ENCODE measurements around the gene MAPK11.
A peak's percentile ranks its signal among the peaks of the same experiment; 100 is the strongest.

Gene MAPK11

DNA sequence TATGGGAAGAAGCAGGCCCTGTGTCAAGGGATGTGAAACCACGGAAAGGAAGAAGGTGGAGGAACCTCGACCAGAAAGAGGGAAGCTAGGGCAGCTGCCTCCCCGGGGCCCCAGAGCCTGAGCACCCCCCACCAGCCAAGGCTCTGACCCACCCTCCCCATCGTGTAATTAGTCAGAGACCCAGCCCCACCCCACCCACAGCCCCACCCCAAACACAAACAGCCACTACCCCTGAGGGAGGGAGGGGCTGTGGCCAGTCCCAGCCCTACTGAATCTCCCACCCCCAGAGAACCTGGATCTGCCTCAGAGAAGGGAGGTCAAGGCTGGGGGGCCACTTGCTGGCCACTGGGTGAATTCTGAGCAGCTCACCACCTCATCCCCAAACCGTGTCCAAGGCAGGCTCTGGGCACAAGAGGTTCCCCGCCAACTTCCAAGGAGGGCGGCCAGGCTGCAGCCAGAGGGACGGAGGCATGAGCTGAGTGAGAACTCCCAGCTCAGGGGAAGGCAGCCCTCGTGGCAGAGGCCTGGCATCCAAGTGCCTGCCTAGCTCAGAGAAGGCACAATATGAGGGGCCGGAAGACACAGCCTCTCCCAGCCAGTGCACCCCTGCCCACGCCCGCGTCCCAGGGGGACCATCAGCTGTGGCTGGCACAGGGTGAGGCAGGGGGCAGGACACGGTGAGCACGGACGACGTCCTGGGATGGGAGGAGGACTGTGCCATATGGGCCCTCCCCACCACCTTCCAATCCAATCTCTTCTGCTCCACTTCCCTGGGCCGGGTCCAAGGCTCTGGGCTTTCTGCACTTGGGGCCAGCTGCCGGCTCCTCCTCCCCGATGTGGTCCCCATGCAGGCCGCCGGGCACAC lies 34.6 kb upstream of the MAPK11 start:
- TF ChIP-seq, protein P1, sequence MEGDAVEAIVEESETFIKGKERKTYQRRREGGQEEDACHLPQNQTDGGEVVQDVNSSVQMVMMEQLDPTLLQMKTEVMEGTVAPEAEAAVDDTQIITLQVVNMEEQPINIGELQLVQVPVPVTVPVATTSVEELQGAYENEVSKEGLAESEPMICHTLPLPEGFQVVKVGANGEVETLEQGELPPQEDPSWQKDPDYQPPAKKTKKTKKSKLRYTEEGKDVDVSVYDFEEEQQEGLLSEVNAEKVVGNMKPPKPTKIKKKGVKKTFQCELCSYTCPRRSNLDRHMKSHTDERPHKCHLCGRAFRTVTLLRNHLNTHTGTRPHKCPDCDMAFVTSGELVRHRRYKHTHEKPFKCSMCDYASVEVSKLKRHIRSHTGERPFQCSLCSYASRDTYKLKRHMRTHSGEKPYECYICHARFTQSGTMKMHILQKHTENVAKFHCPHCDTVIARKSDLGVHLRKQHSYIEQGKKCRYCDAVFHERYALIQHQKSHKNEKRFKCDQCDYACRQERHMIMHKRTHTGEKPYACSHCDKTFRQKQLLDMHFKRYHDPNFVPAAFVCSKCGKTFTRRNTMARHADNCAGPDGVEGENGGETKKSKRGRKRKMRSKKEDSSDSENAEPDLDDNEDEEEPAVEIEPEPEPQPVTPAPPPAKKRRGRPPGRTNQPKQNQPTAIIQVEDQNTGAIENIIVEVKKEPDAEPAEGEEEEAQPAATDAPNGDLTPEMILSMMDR (IDR thresholded peaks at IDR 0.05; ENCODE audit: low read depth, low read length): no peak
- peak; percentile 28 to 48 for DNase-seq (ENCODE audit: low read depth in 2 of 2)
- H3K4me3 ChIP-seq (replicated peaks in 1 of 2; ENCODE audit: low read depth in 2 of 2, low read length in 2 of 2): peak overlapping the region; percentile 84 to 92

DNA sequence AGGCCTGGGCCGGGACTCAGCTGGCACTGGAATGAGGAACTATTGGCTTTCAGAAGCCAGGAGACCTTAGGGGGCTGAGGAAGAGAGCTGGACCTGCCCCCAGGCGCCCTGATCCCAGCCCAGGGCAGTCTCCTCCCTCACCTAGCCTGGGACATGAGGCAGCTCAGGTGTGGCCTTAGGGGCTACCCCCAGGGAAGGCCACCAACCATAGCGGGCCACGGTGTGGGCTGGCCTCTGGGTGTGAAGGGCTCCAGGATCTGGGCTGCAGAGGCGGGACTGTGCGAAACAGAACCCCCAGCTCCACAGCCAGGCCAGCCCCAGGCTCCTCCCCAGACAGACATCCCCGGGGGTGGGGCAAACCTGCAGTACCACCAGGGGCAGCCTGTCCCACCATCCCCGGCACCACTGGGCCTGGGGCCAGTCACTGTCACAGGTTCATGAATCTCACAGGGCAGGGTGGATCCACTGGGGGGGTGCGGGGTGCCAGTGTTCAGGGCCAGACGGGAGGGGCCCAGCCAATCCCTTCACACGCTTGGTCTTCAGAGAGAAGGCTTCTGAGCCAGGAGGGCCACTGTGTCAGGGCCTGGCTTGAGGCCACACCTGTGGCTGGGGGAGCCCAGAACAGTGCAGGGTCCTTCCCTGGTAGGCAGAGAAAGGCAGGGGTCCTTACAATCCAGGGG lies 33.8 kb upstream of the MAPK11 start:
- TF ChIP-seq, protein P1 (IDR thresholded peaks at IDR 0.05; ENCODE audit: low read depth, low read length): peak; percentile 16
- DNase-seq (ENCODE audit: low read depth in 2 of 2): no peak
- peak overlapping the region in 1 of 2 donors; percentile 15 for H3K4me3 ChIP-seq (replicated peaks in 1 of 2; ENCODE audit: low read depth in 2 of 2, low read length in 2 of 2)

DNA sequence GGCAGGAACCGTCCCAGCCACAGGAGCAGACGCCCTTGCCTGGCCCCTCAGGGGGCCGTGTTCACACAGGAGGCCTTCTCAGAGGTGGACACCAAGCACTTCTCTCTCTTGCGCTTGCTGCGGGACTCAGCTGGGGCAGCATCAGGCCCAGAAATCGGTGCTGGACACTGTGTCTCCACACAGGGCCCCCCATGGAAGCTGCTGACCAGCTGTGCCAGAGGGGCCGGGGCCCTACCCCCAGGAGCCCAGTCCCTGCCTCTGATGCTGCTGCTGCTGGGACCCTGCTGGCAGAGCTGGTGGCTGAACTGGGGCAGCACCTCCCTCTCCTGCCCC lies 33.3 kb upstream of the MAPK11 start:
- DNase-seq (ENCODE audit: low read depth in 2 of 2): no peak
- TF ChIP-seq, protein P1 (IDR thresholded peaks at IDR 0.05; ENCODE audit: low read depth, low read length): no peak
- peak overlapping the region in 1 of 2 donors; percentile 15 for H3K4me3 ChIP-seq (replicated peaks in 1 of 2; ENCODE audit: low read depth in 2 of 2, low read length in 2 of 2)

DNA sequence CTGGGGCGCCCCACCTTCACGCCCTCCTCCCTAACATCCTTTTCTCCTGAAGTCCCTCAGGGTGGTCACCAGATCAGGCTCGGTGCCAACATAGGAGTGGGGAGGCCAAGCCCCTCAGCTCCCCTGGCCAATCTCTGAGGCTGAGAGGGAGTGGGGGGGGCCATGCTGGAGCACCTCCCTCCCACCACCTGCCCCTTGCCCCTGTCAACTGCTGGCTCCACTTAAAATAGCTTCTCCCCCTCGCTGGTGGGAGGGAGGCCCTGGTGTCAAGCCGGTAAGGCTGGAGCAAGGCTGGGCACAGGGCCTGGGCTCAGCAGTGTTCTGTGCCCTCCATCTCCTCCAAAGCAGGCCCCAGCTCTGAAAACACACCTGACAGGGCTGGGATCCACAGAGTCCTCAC lies 32.4 kb upstream of the MAPK11 start:
- TF ChIP-seq, protein P1 (IDR thresholded peaks at IDR 0.05; ENCODE audit: low read depth, low read length): no peak
- H3K4me3 ChIP-seq (replicated peaks in 1 of 2; ENCODE audit: low read depth in 2 of 2, low read length in 2 of 2): no peak overlapping the region
- no peak for DNase-seq (ENCODE audit: low read depth in 2 of 2)

DNA sequence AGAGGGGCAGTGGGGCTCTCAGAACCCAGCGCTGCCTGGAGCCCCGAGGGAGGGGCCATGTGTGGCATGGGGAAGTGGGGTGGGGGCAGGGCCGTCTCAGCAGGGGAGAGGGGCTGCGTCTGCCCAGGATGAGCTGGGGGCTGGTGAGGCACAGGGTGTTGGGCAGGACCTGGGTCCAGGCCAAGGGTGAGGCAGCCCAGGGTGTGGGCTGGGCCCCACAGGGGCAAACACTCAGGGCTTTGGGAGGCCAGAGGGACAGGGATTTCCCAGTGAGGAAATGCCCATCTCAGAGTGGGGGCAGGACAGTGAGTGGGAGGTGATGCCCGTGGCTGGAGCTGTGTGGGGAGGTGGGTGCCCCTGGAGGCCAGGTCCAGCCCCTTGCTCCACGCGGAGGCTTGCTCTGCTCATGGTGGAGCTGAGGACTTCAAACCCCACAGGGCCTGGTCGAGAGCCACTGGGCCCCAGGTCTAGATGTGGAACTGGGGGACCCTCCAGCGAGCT lies 31.9 kb upstream of the MAPK11 start:
- TF ChIP-seq, protein P1 (IDR thresholded peaks at IDR 0.05; ENCODE audit: low read depth, low read length): no peak
- peak in 1 of 2 donors; percentile 50 for DNase-seq (ENCODE audit: low read depth in 2 of 2)
- H3K4me3 ChIP-seq (replicated peaks in 1 of 2; ENCODE audit: low read depth in 2 of 2, low read length in 2 of 2): no peak overlapping the region

DNA sequence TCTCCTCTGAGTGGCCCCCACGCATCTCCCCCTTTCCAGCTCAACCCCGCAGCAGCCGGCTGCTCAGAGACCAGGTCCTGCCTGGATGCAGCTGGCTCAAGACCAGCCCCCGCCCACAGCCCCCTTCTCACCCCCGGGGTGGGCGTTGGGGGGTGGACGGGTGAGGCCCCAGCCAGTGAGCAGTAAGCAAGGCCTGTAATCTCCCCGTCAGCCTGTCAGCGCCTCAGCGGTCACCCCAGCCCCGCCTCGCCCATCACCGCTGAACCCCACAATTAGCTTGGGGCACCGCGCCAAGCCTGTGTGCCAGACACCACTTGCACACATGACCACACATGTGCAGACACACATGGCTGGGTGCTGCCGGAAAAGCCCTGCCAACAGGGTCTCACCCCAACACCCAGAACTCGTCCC lies 31.4 kb upstream of the MAPK11 start:
- TF ChIP-seq, protein P1 (IDR thresholded peaks at IDR 0.05; ENCODE audit: low read depth, low read length): no peak

More for the DNA sequence above, 31.4 kb upstream of the MAPK11 start:
- no peak overlapping the region for H3K4me3 ChIP-seq (replicated peaks in 1 of 2; ENCODE audit: low read depth in 2 of 2, low read length in 2 of 2)
- DNase-seq (ENCODE audit: low read depth in 2 of 2): peak in 1 of 2 donors; percentile 52
